Measurements from ENCODE around the gene IMPDH1.
A peak's percentile ranks its signal among the peaks of the same experiment; 100 is the strongest.

Gene IMPDH1

GRCh38 chr7:128407233-128407589 lies 2.6 kb downstream of the IMPDH1 start:
- no peak for ATAC-seq
- TF ChIP-seq, protein P1, sequence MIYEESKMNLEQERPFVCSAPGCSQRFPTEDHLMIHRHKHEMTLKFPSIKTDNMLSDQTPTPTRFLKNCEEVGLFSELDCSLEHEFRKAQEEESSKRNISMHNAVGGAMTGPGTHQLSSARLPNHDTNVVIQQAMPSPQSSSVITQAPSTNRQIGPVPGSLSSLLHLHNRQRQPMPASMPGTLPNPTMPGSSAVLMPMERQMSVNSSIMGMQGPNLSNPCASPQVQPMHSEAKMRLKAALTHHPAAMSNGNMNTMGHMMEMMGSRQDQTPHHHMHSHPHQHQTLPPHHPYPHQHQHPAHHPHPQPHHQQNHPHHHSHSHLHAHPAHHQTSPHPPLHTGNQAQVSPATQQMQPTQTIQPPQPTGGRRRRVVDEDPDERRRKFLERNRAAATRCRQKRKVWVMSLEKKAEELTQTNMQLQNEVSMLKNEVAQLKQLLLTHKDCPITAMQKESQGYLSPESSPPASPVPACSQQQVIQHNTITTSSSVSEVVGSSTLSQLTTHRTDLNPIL (CRISPR knock-in tag; IDR thresholded peaks at IDR 0.05; ENCODE audit: low read depth) = no peak
- TF ChIP-seq PPARA (CRISPR knock-in tag; IDR thresholded peaks at IDR 0.05; ENCODE audit: borderline replicate concordance) (no peak), OSR1 (CRISPR knock-in tag; IDR thresholded peaks at IDR 0.05) (no peak), ZNF8 (CRISPR knock-in tag; IDR thresholded peaks at IDR 0.05) (no peak), ARNTL (CRISPR knock-in tag; IDR thresholded peaks at IDR 0.05; ENCODE audit: borderline replicate concordance, low read depth) (no peak), TSHZ2 (CRISPR knock-in tag; IDR thresholded peaks at IDR 0.05) (no peak), ZFP3 (CRISPR knock-in tag; IDR thresholded peaks at IDR 0.05) (no peak)

DNA sequence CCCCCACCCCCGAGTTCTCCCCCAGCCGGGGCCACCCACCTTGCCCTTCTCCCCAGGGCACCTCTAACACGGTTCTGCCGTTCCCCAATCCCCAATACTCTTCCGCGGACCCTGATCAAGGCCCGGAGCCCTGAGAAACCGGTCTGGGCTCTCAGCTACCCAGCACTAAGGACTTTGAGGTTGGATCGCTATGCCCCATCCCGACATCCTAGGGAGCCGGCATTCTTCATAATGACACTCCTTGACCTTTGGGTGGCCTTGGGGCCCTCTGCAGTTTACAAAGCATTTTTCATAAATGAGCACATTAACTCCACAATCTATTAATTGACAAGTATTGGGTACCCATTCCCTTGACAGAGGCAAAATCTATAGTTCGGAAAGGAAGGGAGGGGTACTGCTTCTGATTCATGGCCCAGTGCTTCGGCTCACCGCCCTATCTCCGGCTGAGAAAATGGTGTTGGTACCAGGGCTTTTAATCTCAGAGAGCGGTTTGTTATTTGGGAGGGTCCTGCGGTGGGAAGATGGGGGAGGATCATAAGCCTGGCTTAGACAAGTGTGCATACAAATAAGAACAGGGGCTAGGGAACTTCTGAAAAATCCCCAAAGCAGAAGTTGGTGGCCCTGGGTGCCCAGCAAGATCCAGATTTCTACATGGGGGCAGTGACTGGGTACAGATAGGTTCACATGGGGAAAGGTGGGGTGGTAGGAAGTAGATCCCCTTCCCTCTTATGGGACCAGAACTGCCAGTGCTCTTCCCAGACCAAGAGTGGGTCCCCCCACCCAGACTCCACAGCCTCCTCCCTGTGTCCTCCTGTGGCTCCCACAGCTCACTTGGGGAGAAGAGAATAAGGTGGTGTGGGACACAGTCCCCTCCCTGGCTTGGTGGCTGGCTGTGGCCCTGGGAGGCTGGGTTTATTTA lies 3.2 kb downstream of the IMPDH1 start:
- TF ChIP-seq, protein P2, sequence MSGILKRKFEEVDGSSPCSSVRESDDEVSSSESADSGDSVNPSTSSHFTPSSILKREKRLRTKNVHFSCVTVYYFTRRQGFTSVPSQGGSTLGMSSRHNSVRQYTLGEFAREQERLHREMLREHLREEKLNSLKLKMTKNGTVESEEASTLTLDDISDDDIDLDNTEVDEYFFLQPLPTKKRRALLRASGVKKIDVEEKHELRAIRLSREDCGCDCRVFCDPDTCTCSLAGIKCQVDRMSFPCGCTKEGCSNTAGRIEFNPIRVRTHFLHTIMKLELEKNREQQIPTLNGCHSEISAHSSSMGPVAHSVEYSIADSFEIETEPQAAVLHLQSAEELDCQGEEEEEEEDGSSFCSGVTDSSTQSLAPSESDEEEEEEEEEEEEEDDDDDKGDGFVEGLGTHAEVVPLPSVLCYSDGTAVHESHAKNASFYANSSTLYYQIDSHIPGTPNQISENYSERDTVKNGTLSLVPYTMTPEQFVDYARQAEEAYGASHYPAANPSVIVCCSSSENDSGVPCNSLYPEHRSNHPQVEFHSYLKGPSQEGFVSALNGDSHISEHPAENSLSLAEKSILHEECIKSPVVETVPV (CRISPR knock-in tag; IDR thresholded peaks at IDR 0.05) = no peak
- no peak for TF ChIP-seq ZC3H10 (CRISPR knock-in tag; IDR thresholded peaks at IDR 0.05)

DNA sequence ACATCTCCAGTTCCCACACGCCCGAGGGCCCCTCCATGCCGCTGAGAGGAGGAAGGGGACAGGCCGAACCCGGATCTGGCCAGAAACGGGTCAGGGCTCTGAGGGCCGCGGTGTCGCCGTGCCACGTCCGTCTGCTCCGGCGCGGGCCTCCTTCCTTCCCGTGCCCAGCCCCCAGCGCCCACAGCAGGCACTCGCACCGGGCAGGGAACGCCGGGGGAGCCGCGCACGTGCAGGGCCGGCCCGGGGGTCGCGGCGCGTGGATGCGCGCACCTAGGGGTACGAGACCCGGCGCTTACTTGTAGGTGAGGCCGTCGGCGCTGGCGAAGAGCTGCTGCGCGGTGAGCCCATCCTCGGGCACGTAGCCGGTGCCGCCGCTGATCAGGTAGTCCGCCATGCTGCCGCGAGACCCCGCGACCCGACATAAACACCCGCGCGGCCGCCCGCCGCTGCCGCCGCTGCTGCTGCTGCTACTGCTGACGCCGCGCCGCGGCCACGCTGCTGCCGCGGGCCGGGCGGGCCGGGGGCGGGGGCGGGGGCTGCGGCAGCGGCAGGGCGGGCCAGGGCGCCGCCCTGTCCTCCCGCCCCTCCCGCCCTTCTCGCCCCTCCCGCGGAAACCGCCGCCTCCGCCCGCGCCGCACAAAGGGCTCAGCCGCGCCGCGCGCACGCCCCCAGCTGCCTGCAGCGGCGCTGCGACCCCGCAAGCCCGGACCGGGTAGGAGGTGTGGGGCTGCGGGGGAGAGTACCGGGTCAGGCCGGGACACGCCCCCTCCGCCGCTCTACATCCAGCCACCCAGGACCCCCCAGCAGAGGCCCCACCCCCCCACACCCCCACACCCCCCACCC lies 4.1 kb downstream of the IMPDH1 start:
- TF ChIP-seq, protein P2 (CRISPR knock-in tag; IDR thresholded peaks at IDR 0.05) = no peak
- TF ChIP-seq TSHZ2 (CRISPR knock-in tag; IDR thresholded peaks at IDR 0.05) = peak; percentile 26; the same call in 1 of the 2 replicates
- 0 out of 2 replicates have a peak, but pooled peaks have one; percentile 25 for TF ChIP-seq GLIS3 (CRISPR knock-in tag; IDR thresholded peaks at IDR 0.05)
- TF ChIP-seq ZC3H10 (CRISPR knock-in tag; IDR thresholded peaks at IDR 0.05) = no peak
- no peak for ATAC-seq

More for the DNA sequence above, 3.2 kb downstream of the IMPDH1 start:
- no peak for ATAC-seq

GRCh38 chr7:128404886-128405470 lies 4.8 kb downstream of the IMPDH1 start:
- TF ChIP-seq ZFP3 (CRISPR knock-in tag; IDR thresholded peaks at IDR 0.05) (no peak), ZFP30 (CRISPR knock-in tag; IDR thresholded peaks at IDR 0.05) (no peak), TCF4 (CRISPR knock-in tag; IDR thresholded peaks at IDR 0.05; ENCODE audit: borderline replicate concordance) (no peak)
- ATAC-seq = peak; percentile 53

All from SK-N-SH treated with all-trans-retinoic acid at 6 μM for 48 hours (cell line).